K562 (cell line): ENCODE data around the gene NRXN2. TPM values are rescaled to one million over a fixed set of nuclear protein-coding genes. Genes with fewer than 3 reads are reported as not detected.

Experiments used
- ATAC-seq: fragments of 200-7000 bp; cut with Tn5 transposase; 3 replicates; pipeline ENCODE4 v1.9.1; 2020; ENCODE audit warnings: moderate library complexity
- BruUV-seq: library from RNA; stranded (reverse); fragments of 400-500 nt; replicated peaks from 2 replicates; lab custom pipeline; 2021; lab: Mats Ljungman, UMichigan
- CTCF ChIA-PET: fragments of 300-600 bp; formaldehyde crosslinking; extraction: SDS; loops from one replicate; lab custom pipeline; 2021; ENCODE audit warnings: low intra/inter-chr PET ratio; lab: Yijun Ruan, JAX
- POLR2A ChIA-PET: fragments of 300-600, 350-650 bp; sonication (Branson Sonifier 250); formaldehyde crosslinking; extraction: SDS; loops from one replicate; lab custom pipeline; 2021; ENCODE audit warnings: antibody characterized with exemption, inconsistent platforms; lab: Yijun Ruan, JAX
- DNase-seq, 4 experiments: peaks; one replicate each; pipeline versions ENCODE4 v3.0.0 to v3.0.0-alpha.2; 2011 to 2018; ENCODE audit warnings: low spot score in 3 of 4, mixed read lengths in 3 of 4; ENCODE audit errors: extremely low read depth in 1 of 4
- FAIRE-seq: peaks from 2 replicates; lab custom pipeline; 2011; peaks lifted over from hg19 to GRCh38; lab: Jason Lieb, UNC
- H2AFZ ChIP-seq: 2 replicates; pipeline ENCODE4 v1.6.0; 2011; ENCODE audit warnings: low read depth, low read length, control low read depth, inconsistent platforms
- H3K27ac ChIP-seq: fragments of 200-600 bp; 3 replicates; pipeline ENCODE4 v1.8.0; 2011; ENCODE audit warnings: low read depth, mild to moderate bottlenecking, control low read depth, inconsistent platforms, low read length, moderate library complexity, mixed read lengths; ENCODE audit errors: extremely low read depth
- H3K27me3 ChIP-seq, 2 experiments: fragments of 300-600 bp in 1 of 2; 2 replicates in 1 of 2; 3 replicates in 1 of 2; pipeline versions ENCODE4 v1.6.0 to v1.8.0; 2011; ENCODE audit warnings: inconsistent platforms in 2 of 2, low read length in 2 of 2, mild to moderate bottlenecking in 1 of 2, mixed read lengths in 1 of 2, moderate library complexity in 1 of 2; ENCODE audit not compliant: control insufficient read depth in 2 of 2, insufficient read depth in 2 of 2
- H3K36me3 ChIP-seq: fragments of 300-600 bp; 3 replicates; pipeline ENCODE4 v1.8.0; 2011; ENCODE audit warnings: mild to moderate bottlenecking, low read length, inconsistent platforms; ENCODE audit not compliant: control insufficient read depth, insufficient read depth
- H3K4me1 ChIP-seq, 2 experiments: fragments of 200-600 bp in 1 of 2; replicated peaks in 1 of 2; 2 replicates in 1 of 2; 3 replicates in 1 of 2; pipeline versions ENCODE4 v1.5.1 to v1.8.0; 2011; ENCODE audit warnings: inconsistent platforms in 2 of 2, low read length in 2 of 2, mild to moderate bottlenecking in 1 of 2, mixed read lengths in 1 of 2, moderate library complexity in 1 of 2; ENCODE audit not compliant: control insufficient read depth in 2 of 2, insufficient read depth in 2 of 2
- H3K4me2 ChIP-seq: 2 replicates; pipeline ENCODE4 v1.6.1; 2011; ENCODE audit warnings: low read length, control low read depth, inconsistent platforms, mixed read lengths; ENCODE audit not compliant: insufficient read depth
- H3K4me3 ChIP-seq: fragments of 200-600 bp; sonication (generic), shearing (Covaris generic); 2 replicates; pipeline ENCODE4 v1.5.1; 2016; ENCODE audit warnings: control low read depth, inconsistent platforms
- H3K79me2 ChIP-seq: fragments of 200-600 bp; 3 replicates; pipeline ENCODE4 v1.8.0; 2011; ENCODE audit warnings: low read length, inconsistent platforms; ENCODE audit not compliant: control insufficient read depth, insufficient read depth
- H3K9ac ChIP-seq, 2 experiments: 2 replicates each; pipeline versions ENCODE4 v1.6.0 to v1.6.1; 2011; ENCODE audit warnings: low read depth in 2 of 2, low read length in 2 of 2, control low read depth in 1 of 2, inconsistent platforms in 1 of 2, mild to moderate bottlenecking in 1 of 2, mixed read lengths in 1 of 2; ENCODE audit not compliant: insufficient read depth in 1 of 2
- H3K9me1 ChIP-seq: one replicate; pipeline ENCODE4 v1.6.0; 2011; ENCODE audit warnings: inconsistent platforms, mild to moderate bottlenecking, low read length, moderate library complexity; ENCODE audit not compliant: control insufficient read depth, insufficient read depth
- H3K9me3 ChIP-seq: replicated peaks from 2 replicates; pipeline ENCODE4 v1.5.1; 2011; ENCODE audit warnings: low read depth, low read length, inconsistent platforms; ENCODE audit not compliant: control insufficient read depth, insufficient read depth
- H4K20me1 ChIP-seq: replicated peaks from 2 replicates; pipeline ENCODE4 v1.6.1; 2011; ENCODE audit warnings: low read length, inconsistent platforms, mixed read lengths; ENCODE audit not compliant: control insufficient read depth, insufficient read depth
- EZH2 ChIP-seq: IDR thresholded peaks from 2 replicates; pipeline ENCODE4 v1.6.1; 2012; ENCODE audit warnings: low read depth, mild to moderate bottlenecking, inconsistent platforms, low read length, borderline replicate concordance
- FOXJ2 ChIP-seq: fragments of 200-800 bp; sonication (Bioruptor generic); IDR thresholded peaks from 2 replicates; pipeline ENCODE4 v1.6.1; 2016; ENCODE audit warnings: missing genetic modification characterization, missing compliant biosample characterization
- HDAC1 ChIP-seq, 2 experiments: fragments of 450-650 bp; IDR thresholded peaks; 2 replicates each; pipeline ENCODE4 v1.6.1; 2016 to 2017; ENCODE audit warnings: inconsistent platforms in 1 of 2, mild to moderate bottlenecking in 1 of 2, moderate library complexity in 1 of 2
- KAT8 ChIP-seq: fragments of 450-650 bp; IDR thresholded peaks from 2 replicates; pipeline ENCODE4 v1.6.1; 2016; ENCODE audit warnings: low read depth, mild to moderate bottlenecking
- KDM1A ChIP-seq, 2 experiments: fragments of 450-650 bp; IDR thresholded peaks; 2 replicates each; pipeline ENCODE4 v1.6.1; 2016; ENCODE audit warnings: mild to moderate bottlenecking in 2 of 2
- NCOA6 ChIP-seq: fragments of 450-650 bp; IDR thresholded peaks from 2 replicates; pipeline ENCODE4 v1.6.1; 2017; ENCODE audit warnings: mild to moderate bottlenecking
- SRSF7 ChIP-seq: fragments of 200-400 bp; formaldehyde crosslinking; optimal IDR thresholded peaks from 2 replicates; pipeline ENCODE3; 2017; ENCODE audit warnings: mild to moderate bottlenecking, low read depth, low read length
- TAF9B ChIP-seq: fragments of 450-650 bp; IDR thresholded peaks from 2 replicates; pipeline ENCODE4 v1.6.1; 2018; ENCODE audit warnings: mild to moderate bottlenecking; ENCODE audit not compliant: partially characterized antibody
- ZNF212 ChIP-seq: fragments of 450-650 bp; formaldehyde crosslinking; IDR thresholded peaks from 2 replicates; pipeline ENCODE4 v1.4.0; 2020; ENCODE audit warnings: mild to moderate bottlenecking
- ZNF436 ChIP-seq: fragments of 250-450, 450-650 bp; sonication (Bioruptor Pico); formaldehyde crosslinking; IDR thresholded peaks from 2 replicates; pipeline ENCODE4 v1.7.0; 2020; ENCODE audit warnings: mild to moderate bottlenecking
- whole genome bisulfite sequencing: fragments of 100-300 bp; shearing (Covaris generic); methylation state at CpG from one replicate; pipeline ENCODE4 v1.1.6; 2016; ENCODE audit warnings: low coverage, mixed read lengths; ENCODE audit not compliant: insufficient coverage; ENCODE audit errors: missing lambda C conversion rate; 5-methylcytosine and 5-hydroxymethylcytosine counted together
- in situ Hi-C: fragments of 300-500 bp; cut with MboI; formaldehyde crosslinking; loops from 4 replicates; pipeline ENCODE4 v1.15.0; 2018; ENCODE audit warnings: inconsistent platforms, mixed read lengths
- intact Hi-C: fragments of 100-400 bp; cut with micrococcal nuclease; formaldehyde crosslinking; loops from 2 replicates; pipeline ENCODE4 v1.14.2; 2022
- polyA plus RNA-seq, 8 experiments: library from polyadenylated mRNA; depleted of rRNA in 4 of 8; stranded (reverse) in 5 of 8; unstranded in 3 of 8; fragments of >200 nt; fragmentation: Nextera tagmentation in 2 of 8; fragmentation: Illumina TruSeq in 1 of 8; extraction: Ambion mirVana in 2 of 8; extraction: Trizol in 1 of 8; gene quantifications; 2 replicates each; pipeline versions ENCODE4 v1.2.1 to v1.2.3, GENCODE V29; 2011 to 2014; ENCODE audit warnings: inconsistent platforms in 1 of 8, missing spikeins in 1 of 8
- total RNA-seq, 7 experiments: library from RNA; depleted of rRNA in 6 of 7; stranded (reverse); fragments of >200 nt in 6 of 7; fragmentation: Illumina TruSeq in 2 of 7; extraction: Trizol in 2 of 7; gene quantifications; 2 replicates each; pipeline versions ENCODE4 v1.2.1 to v1.2.3, GENCODE V29; 2011 to 2021; ENCODE audit warnings: low replicate concordance in 1 of 7
- TF ChIP-seq, protein P1 (sequence below): fragments of 450-650 bp; IDR thresholded peaks from 2 replicates; pipeline ENCODE4 v1.6.1; 2016
- TF ChIP-seq, protein P2 (sequence below): sonication (generic); formaldehyde crosslinking; IDR thresholded peaks from 2 replicates; pipeline ENCODE4 v1.8.1; 2023; ENCODE audit warnings: mild to moderate bottlenecking, missing genetic modification reagents, moderate library complexity
- TF ChIP-seq, protein P3 (sequence below): fragments of 250-450 bp; sonication (Bioruptor Pico); IDR thresholded peaks from 2 replicates; pipeline ENCODE4 v1.4.0; 2020
- TF ChIP-seq, protein P4 (sequence below): fragments of 250-450 bp; sonication (Bioruptor Pico); IDR thresholded peaks from 2 replicates; pipeline ENCODE4 v1.8.0; 2021; ENCODE audit warnings: moderate library complexity, mild to moderate bottlenecking, inconsistent platforms

Gene NRXN2
- total and polyA plus RNA-seq, 9 of the 15 experiments (the other 6 are each of a cell fraction or from before 2014, with no cell fraction given), result 0.07 to 0.47 (median 0.15) TPM; not detected in 4

DNA sequence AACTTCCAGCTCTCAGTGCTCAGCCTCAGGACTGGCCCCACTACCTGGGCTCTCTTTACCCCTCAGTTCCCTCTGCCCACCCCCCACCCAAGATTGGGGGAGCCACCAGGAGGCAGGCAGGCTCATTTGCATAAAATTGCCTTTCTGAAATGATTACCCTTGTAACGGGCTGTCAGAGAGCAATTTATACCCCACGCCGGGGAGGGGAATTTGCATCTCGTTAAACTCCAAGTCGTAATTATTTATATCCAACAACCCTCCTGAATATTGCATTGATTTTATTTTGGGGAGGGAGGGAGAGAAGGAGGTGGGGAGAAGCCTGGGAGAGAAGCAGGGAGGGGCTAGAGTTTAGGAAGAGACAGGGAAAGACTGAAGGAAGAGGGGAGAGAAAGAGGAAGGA, 8.3 kb downstream of the NRXN2 start:
- H3K9ac ChIP-seq, result no peak overlapping the region
- DNase-seq, result no peak
- H3K4me1 ChIP-seq, result peaks cover 12 to 44% of the 10 kb centered on the region in 2 experiments
- H3K9me1 ChIP-seq, result no peaks in the 10 kb centered on the region
- BruUV-seq, result no TSS peak
- intact Hi-C loops, result no loop called here
- in situ Hi-C loops, result no loop called here
- no peaks in the 10 kb centered on the region for H3K79me2 ChIP-seq
- 0% methylated on average over 5 of the region's 5 CpGs for WGBS
- no peak for ATAC-seq
- POLR2A ChIA-PET, result no interaction called here
- H3K27me3 ChIP-seq, result peaks cover 34 to 60% of the 10 kb centered on the region in 2 experiments
- H3K27ac ChIP-seq, result no peak overlapping the region
- H3K4me2 ChIP-seq, result no peak overlapping the region
- CTCF ChIA-PET, result interaction anchor here (0.6 kb wide), 1 partner anchor 63 kb away, joined by 4 read pairs; no protein-coding TSS in a partner anchor
- no peak overlapping the region for H2AFZ ChIP-seq
- H3K36me3 ChIP-seq, result no peaks in the 10 kb centered on the region
- no peaks in the 10 kb centered on the region; the same call in 1 of the 2 replicates for H3K9me3 ChIP-seq
- H3K4me3 ChIP-seq, result no peak overlapping the region
- FAIRE-seq, result no peak
- H4K20me1 ChIP-seq, result peaks cover 24% of the 10 kb centered on the region
- TF ChIP-seq, protein P1, sequence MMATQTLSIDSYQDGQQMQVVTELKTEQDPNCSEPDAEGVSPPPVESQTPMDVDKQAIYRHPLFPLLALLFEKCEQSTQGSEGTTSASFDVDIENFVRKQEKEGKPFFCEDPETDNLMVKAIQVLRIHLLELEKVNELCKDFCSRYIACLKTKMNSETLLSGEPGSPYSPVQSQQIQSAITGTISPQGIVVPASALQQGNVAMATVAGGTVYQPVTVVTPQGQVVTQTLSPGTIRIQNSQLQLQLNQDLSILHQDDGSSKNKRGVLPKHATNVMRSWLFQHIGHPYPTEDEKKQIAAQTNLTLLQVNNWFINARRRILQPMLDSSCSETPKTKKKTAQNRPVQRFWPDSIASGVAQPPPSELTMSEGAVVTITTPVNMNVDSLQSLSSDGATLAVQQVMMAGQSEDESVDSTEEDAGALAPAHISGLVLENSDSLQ, result no peak
- TF ChIP-seq KDM1A (IDR thresholded peaks at IDR 0.05) (no peak), SRSF7 (no peak), FOXJ2 (tag) (no peak), KAT8 (no peak), ZNF436 (no peak), ZNF212 (CRISPR knock-in tag) (no peak), NCOA6 (no peak), HDAC1 (IDR thresholded peaks at IDR 0.05) (no peak), EZH2 (no peak), TAF9B (no peak)
- TF ChIP-seq, protein P2, sequence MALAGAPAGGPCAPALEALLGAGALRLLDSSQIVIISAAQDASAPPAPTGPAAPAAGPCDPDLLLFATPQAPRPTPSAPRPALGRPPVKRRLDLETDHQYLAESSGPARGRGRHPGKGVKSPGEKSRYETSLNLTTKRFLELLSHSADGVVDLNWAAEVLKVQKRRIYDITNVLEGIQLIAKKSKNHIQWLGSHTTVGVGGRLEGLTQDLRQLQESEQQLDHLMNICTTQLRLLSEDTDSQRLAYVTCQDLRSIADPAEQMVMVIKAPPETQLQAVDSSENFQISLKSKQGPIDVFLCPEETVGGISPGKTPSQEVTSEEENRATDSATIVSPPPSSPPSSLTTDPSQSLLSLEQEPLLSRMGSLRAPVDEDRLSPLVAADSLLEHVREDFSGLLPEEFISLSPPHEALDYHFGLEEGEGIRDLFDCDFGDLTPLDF (CRISPR knock-in tag), result no peak
- TF ChIP-seq, protein P3, sequence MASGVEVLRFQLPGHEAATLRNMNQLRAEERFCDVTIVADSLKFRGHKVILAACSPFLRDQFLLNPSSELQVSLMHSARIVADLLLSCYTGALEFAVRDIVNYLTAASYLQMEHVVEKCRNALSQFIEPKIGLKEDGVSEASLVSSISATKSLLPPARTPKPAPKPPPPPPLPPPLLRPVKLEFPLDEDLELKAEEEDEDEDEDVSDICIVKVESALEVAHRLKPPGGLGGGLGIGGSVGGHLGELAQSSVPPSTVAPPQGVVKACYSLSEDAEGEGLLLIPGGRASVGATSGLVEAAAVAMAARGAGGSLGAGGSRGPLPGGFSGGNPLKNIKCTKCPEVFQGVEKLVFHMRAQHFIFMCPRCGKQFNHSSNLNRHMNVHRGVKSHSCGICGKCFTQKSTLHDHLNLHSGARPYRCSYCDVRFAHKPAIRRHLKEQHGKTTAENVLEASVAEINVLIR, result no peak
- TF ChIP-seq, protein P4, sequence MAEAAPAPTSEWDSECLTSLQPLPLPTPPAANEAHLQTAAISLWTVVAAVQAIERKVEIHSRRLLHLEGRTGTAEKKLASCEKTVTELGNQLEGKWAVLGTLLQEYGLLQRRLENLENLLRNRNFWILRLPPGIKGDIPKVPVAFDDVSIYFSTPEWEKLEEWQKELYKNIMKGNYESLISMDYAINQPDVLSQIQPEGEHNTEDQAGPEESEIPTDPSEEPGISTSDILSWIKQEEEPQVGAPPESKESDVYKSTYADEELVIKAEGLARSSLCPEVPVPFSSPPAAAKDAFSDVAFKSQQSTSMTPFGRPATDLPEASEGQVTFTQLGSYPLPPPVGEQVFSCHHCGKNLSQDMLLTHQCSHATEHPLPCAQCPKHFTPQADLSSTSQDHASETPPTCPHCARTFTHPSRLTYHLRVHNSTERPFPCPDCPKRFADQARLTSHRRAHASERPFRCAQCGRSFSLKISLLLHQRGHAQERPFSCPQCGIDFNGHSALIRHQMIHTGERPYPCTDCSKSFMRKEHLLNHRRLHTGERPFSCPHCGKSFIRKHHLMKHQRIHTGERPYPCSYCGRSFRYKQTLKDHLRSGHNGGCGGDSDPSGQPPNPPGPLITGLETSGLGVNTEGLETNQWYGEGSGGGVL (CRISPR knock-in tag), result no peak
- TF ChIP-seq, all 486 proteins: peak for 0
